Peyer's patch (tissue), 4 donors: ENCODE measurements around the gene WNT10A.

Source experiments
- POLR2A ChIP-seq, 2 donors: fragments of 450-650 bp; IDR thresholded peaks; one replicate each; pipeline ENCODE4 v1.5.1; 2017; ENCODE audit warnings: antibody characterized with exemption in 2 of 2, mild to moderate bottlenecking in 2 of 2, moderate library complexity in 2 of 2
- TF ChIP-seq, protein P1 (sequence below), 6 experiments: fragments of 450-650 bp in 4 of 6; fragments of 200-600 bp in 2 of 6; sonication (generic) in 1 of 6; IDR thresholded peaks; one replicate each; pipeline ENCODE4 v1.5.1; 2017 to 2019; ENCODE audit warnings: antibody characterized with exemption in 6 of 6, mild to moderate bottlenecking in 3 of 6, moderate library complexity in 1 of 6

- TF ChIP-seq, protein P1, sequence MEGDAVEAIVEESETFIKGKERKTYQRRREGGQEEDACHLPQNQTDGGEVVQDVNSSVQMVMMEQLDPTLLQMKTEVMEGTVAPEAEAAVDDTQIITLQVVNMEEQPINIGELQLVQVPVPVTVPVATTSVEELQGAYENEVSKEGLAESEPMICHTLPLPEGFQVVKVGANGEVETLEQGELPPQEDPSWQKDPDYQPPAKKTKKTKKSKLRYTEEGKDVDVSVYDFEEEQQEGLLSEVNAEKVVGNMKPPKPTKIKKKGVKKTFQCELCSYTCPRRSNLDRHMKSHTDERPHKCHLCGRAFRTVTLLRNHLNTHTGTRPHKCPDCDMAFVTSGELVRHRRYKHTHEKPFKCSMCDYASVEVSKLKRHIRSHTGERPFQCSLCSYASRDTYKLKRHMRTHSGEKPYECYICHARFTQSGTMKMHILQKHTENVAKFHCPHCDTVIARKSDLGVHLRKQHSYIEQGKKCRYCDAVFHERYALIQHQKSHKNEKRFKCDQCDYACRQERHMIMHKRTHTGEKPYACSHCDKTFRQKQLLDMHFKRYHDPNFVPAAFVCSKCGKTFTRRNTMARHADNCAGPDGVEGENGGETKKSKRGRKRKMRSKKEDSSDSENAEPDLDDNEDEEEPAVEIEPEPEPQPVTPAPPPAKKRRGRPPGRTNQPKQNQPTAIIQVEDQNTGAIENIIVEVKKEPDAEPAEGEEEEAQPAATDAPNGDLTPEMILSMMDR (IDR thresholded peaks at IDR 0.05): no peak
- no peak for TF ChIP-seq POLR2A (IDR thresholded peaks at IDR 0.05)
These were observed 9.3 kb downstream of the WNT10A start for GRCh38 chr2:218889937-218890336.
